Right ventricle myocardium inferior (tissue), 1 donor: ENCODE measurements around the gene CFLAR. TPM values are rescaled to one million over a fixed set of nuclear protein-coding genes. Genes with fewer than 3 reads are reported as not detected.

Experiments
- total RNA-seq: library from RNA; stranded (reverse); fragmentation: NEBNext Ultra II Directional; extraction: Animal tissue kit (Norgen Biotek cat#: 25700); gene quantifications from one replicate; pipeline ENCODE4 v1.2.1, GENCODE V29; 2021
- donor health status: DM: no; HTN: yes; CAD: no; lungs with severe emphysema.

Gene CFLAR
- total RNA-seq, 1 donor from 2014 or later: 218 TPM

Other genes starting within 250 kb of the CFLAR start
- gene PPIL3, start 227.1 kb upstream of the CFLAR start, total RNA-seq: 21.1 TPM
- gene NIF3L1, start 226.8 kb upstream of the CFLAR start, total RNA-seq: 17.1 TPM
- gene ORC2, start 152.5 kb upstream of the CFLAR start, total RNA-seq: 20.3 TPM
- 14.5 TPM for gene HYCC2, start 44.5 kb upstream of the CFLAR start, total RNA-seq
- gene NDUFB3, start 44.2 kb upstream of the CFLAR start, total RNA-seq: 555 TPM
- gene CASP10, start 67.0 kb downstream of the CFLAR start, total RNA-seq: 6.2 TPM
- 3.1 TPM for gene CASP8, start 144.4 kb downstream of the CFLAR start, total RNA-seq
- 6.5 TPM for gene FLACC1, start 241.2 kb downstream of the CFLAR start, total RNA-seq